IMR-90 (cell line): Measurements from ENCODE around the gene DIP2C. TPM values are rescaled to one million over a fixed set of nuclear protein-coding genes. Genes with fewer than 3 reads are reported as not detected.
A peak's percentile ranks its signal among the peaks of the same experiment; 100 is the strongest.

ENCODE experiments used
- ATAC-seq: fragments of 200-7000 bp; cut with Tn5 transposase; 2 replicates; pipeline ENCODE4 v1.9.1; 2020; ENCODE audit warnings: low read depth, mild to moderate bottlenecking, moderate library complexity
- BruUV-seq: library from RNA; stranded (reverse); fragments of 400-500 nt; replicated peaks from 2 replicates; lab custom pipeline; 2021; lab: Mats Ljungman, UMichigan
- CTCF ChIA-PET: fragments of 300-600 bp; formaldehyde crosslinking; extraction: SDS; loops from one replicate; lab custom pipeline; 2021; ENCODE audit warnings: antibody characterized with exemption; lab: Yijun Ruan, JAX
- POLR2A ChIA-PET: fragments of 300-600 bp; sonication (Branson Sonifier 250); formaldehyde crosslinking; loops from one replicate; lab custom pipeline; 2022; ENCODE audit warnings: antibody characterized with exemption; ENCODE audit not compliant: unreplicated experiment; lab: Charles Lee
- DNase-seq: peaks from one replicate; pipeline ENCODE4 v3.0.0; 2013
- H2AFZ ChIP-seq: replicated peaks from 2 replicates; pipeline ENCODE3; 2013; ENCODE audit warnings: low read length, mild to moderate bottlenecking; ENCODE audit not compliant: poor library complexity
- H2AK5ac ChIP-seq: 2 replicates; pipeline ENCODE4 v1.6.1; 2013; ENCODE audit warnings: low read depth, low read length, inconsistent platforms
- H2AK9ac ChIP-seq: replicated peaks from 2 replicates; pipeline ENCODE3; 2013; ENCODE audit warnings: mild to moderate bottlenecking, low read depth, low read length, moderate library complexity; ENCODE audit not compliant: poor library complexity
- H2BK120ac ChIP-seq: 2 replicates; pipeline ENCODE4 v1.6.1; 2013; ENCODE audit warnings: low read depth, low read length, inconsistent platforms
- H2BK15ac ChIP-seq: 3 replicates; pipeline ENCODE4 v1.6.1; 2013; ENCODE audit warnings: low read depth, low read length, inconsistent platforms
- H2BK20ac ChIP-seq: 2 replicates; pipeline ENCODE4 v1.6.1; 2013; ENCODE audit warnings: low read depth, mild to moderate bottlenecking, inconsistent platforms, low read length, moderate library complexity
- H2BK5ac ChIP-seq: 2 replicates; pipeline ENCODE4 v1.6.1; 2013; ENCODE audit warnings: mild to moderate bottlenecking, low read depth, low read length, inconsistent platforms; ENCODE audit not compliant: poor library complexity, severe bottlenecking
- H3K14ac ChIP-seq: replicated peaks from 2 replicates; pipeline ENCODE4 v1.6.1; 2013; ENCODE audit warnings: low read depth, low read length, inconsistent platforms
- H3K18ac ChIP-seq: 2 replicates; pipeline ENCODE4 v1.6.1; 2013; ENCODE audit warnings: low read depth, low read length, control low read depth
- H3K23ac ChIP-seq: 2 replicates; pipeline ENCODE4 v1.6.1; 2013; ENCODE audit warnings: low read depth, low read length, inconsistent platforms
- H3K27ac ChIP-seq: 2 replicates; pipeline ENCODE4 v1.5.1; 2013; ENCODE audit warnings: mild to moderate bottlenecking, control low read depth, low read length; ENCODE audit not compliant: insufficient read depth
- H3K27me3 ChIP-seq: 2 replicates; pipeline ENCODE4 v1.6.1; 2013; ENCODE audit warnings: low read length; ENCODE audit not compliant: control insufficient read depth, insufficient read depth
- H3K36me3 ChIP-seq: 2 replicates; pipeline ENCODE4 v1.6.1; 2013; ENCODE audit warnings: low read length, mixed read lengths; ENCODE audit not compliant: control insufficient read depth, insufficient read depth
- H3K4ac ChIP-seq: 2 replicates; pipeline ENCODE4 v1.6.1; 2013; ENCODE audit warnings: low read depth, low read length, inconsistent platforms
- H3K4me1 ChIP-seq: 2 replicates; pipeline ENCODE4 v1.6.1; 2013; ENCODE audit warnings: low read length, mixed read lengths; ENCODE audit not compliant: control insufficient read depth, insufficient read depth
- H3K4me2 ChIP-seq: 2 replicates; pipeline ENCODE4 v1.6.1; 2013; ENCODE audit warnings: low read depth, mild to moderate bottlenecking, control low read depth, low read length, moderate library complexity
- H3K4me3 ChIP-seq: 2 replicates; pipeline ENCODE4 v1.5.1; 2013; ENCODE audit warnings: low read depth, mild to moderate bottlenecking, control low read depth, low read length, moderate library complexity; ENCODE audit not compliant: insufficient read depth
- H3K56ac ChIP-seq: 2 replicates; pipeline ENCODE4 v1.6.1; 2013; ENCODE audit warnings: low read length, inconsistent platforms; ENCODE audit not compliant: insufficient read depth; ENCODE audit errors: extremely low read depth
- H3K79me1 ChIP-seq, 2 experiments: 2 replicates each; pipeline ENCODE4 v1.6.1; 2013; ENCODE audit warnings: low read length in 2 of 2, inconsistent platforms in 1 of 2, low read depth in 1 of 2
- H3K9ac ChIP-seq: 2 replicates; pipeline ENCODE4 v1.6.1; 2013; ENCODE audit warnings: low read depth, low read length, control low read depth
- H3K9me1 ChIP-seq: 2 replicates; pipeline ENCODE4 v1.6.1; 2013; ENCODE audit warnings: low read length, inconsistent platforms; ENCODE audit not compliant: insufficient read depth
- H3K9me3 ChIP-seq: 2 replicates; pipeline ENCODE4 v1.6.1; 2013; ENCODE audit warnings: low read length; ENCODE audit not compliant: control insufficient read depth, insufficient read depth
- H4K20me1 ChIP-seq: 2 replicates; pipeline ENCODE4 v1.6.1; 2013; ENCODE audit warnings: low read length, inconsistent platforms; ENCODE audit not compliant: insufficient read depth
- H4K5ac ChIP-seq: 2 replicates; pipeline ENCODE4 v1.6.1; 2013; ENCODE audit warnings: mild to moderate bottlenecking, low read depth, low read length, control low read depth
- H4K8ac ChIP-seq, 2 experiments: 2 replicates each; pipeline ENCODE4 v1.6.1; 2013; ENCODE audit warnings: low read depth in 2 of 2, low read length in 2 of 2, control low read depth in 1 of 2, inconsistent platforms in 1 of 2
- H4K91ac ChIP-seq: 2 replicates; pipeline ENCODE4 v1.6.1; 2013; ENCODE audit warnings: low read depth, low read length, inconsistent platforms; ENCODE audit not compliant: insufficient read depth
- BHLHE40 ChIP-seq: fragments of 150-350 bp; IDR thresholded peaks from 2 replicates; pipeline ENCODE4 v1.6.1; 2016; ENCODE audit warnings: mild to moderate bottlenecking, low read depth, low read length
- CEBPB ChIP-seq: IDR thresholded peaks from 2 replicates; pipeline ENCODE4 v1.6.1; 2012; ENCODE audit warnings: low read depth, low read length, improper control_type of control experiment
- ELK1 ChIP-seq: fragments of 150-350 bp; IDR thresholded peaks from 2 replicates; pipeline ENCODE4 v1.6.1; 2016; ENCODE audit warnings: low read depth, mild to moderate bottlenecking, low read length, moderate library complexity, borderline replicate concordance
- NFE2L2 ChIP-seq: fragments of 150-350 bp; IDR thresholded peaks from 2 replicates; pipeline ENCODE4 v1.6.1; 2016; ENCODE audit warnings: low read depth, mild to moderate bottlenecking, low read length
- RAD21 ChIP-seq: IDR thresholded peaks from 2 replicates; pipeline ENCODE4 v1.6.1; 2012; ENCODE audit warnings: low read length, improper control_type of control experiment
- RCOR1 ChIP-seq: IDR thresholded peaks from 2 replicates; pipeline ENCODE4 v1.6.1; 2012; ENCODE audit warnings: mild to moderate bottlenecking, low read length, improper control_type of control experiment; ENCODE audit not compliant: insufficient replicate concordance
- WGBS, 2 experiments: methylation state at CpG; one replicate each; pipeline versions ENCODE4 v1.1.5 to v1.1.7; 2013; ENCODE audit warnings: missing lambda C conversion rate in 2 of 2; ENCODE audit not compliant: insufficient read length in 1 of 2; ENCODE audit errors: extremely low coverage in 2 of 2; 5-methylcytosine and 5-hydroxymethylcytosine counted together
- dilution Hi-C: fragments of 300-500 bp; cut with HindIII; formaldehyde crosslinking; loops from one replicate; pipeline ENCODE4 v1.14.3; 2018; ENCODE audit warnings: low sequenced_read_pairs; ENCODE audit not compliant: unreplicated experiment
- in situ Hi-C: fragments of 300-500 bp; cut with MboI; formaldehyde crosslinking; loops from 3 replicates; pipeline ENCODE4 v1.14.3; 2019; ENCODE audit warnings: low sequenced_read_pairs, inconsistent platforms, mixed read lengths
- intact Hi-C: fragments of 100-400 bp; cut with micrococcal nuclease; formaldehyde crosslinking; loops from 2 replicates; pipeline ENCODE4 v1.10.0; 2022
- polyA plus RNA-seq, 3 experiments: library from polyadenylated mRNA; depleted of rRNA; stranded (reverse); fragments of >200 nt; gene quantifications; 2 replicates each; pipeline ENCODE4 v1.2.3, GENCODE V29; 2012; ENCODE audit warnings: low replicate concordance in 1 of 3
- total RNA-seq: library from RNA; depleted of rRNA; stranded (reverse); fragments of >200 nt; gene quantifications from 2 replicates; pipeline ENCODE4 v1.2.3, GENCODE V29; 2012

Gene DIP2C
- total and polyA plus RNA-seq, 2 of the 4 experiments (the other 2 are of a cell fraction): 8.6 to 17.3 TPM

GRCh38 chr10:615583-616152, 73.8 kb downstream of the DIP2C start (continued):
- no peak for TF ChIP-seq RCOR1
- 0 out of 2 replicates have a peak, but pooled peaks have one; percentile 9 for TF ChIP-seq NFE2L2

- Histone ChIP-seq H2BK15ac (peak overlapping the region; percentile 26; the same call in 1 of the 3 replicates), H3K27ac (no peak overlapping the region), H3K79me1 (peaks cover 37 to 95% of the 10 kb centered on the region in 2 experiments), H3K4me1 (peaks cover 44% of the 10 kb centered on the region), H3K9me3 (no peaks in the 10 kb centered on the region), H3K18ac (no peak overlapping the region), H3K23ac (no peak overlapping the region), H3K56ac (no peak overlapping the region), H4K8ac (no peak overlapping the region; a peak in 1 of 4 replicates), H4K20me1 (peaks cover 84% of the 10 kb centered on the region), H3K9me1 (peaks cover 53% of the 10 kb centered on the region), H4K91ac (peak overlapping the region; percentile 17; the same call in 1 of the 2 replicates), H4K5ac (no peak overlapping the region), H2AK5ac (peak overlapping the region; percentile 36), H2BK5ac (no peak overlapping the region), H2BK20ac (no peak overlapping the region; the same call in 1 of the 2 replicates), H3K4me2 (peak overlapping the region; percentile 23; the same call in 1 of the 2 replicates), H3K14ac (no peak overlapping the region; the same call in none of the 2 replicates), H3K27me3 (no peaks in the 10 kb centered on the region), H2AFZ (no peak overlapping the region), H2AK9ac (peak overlapping the region; percentile 80), H2BK120ac (no peak overlapping the region), H3K9ac (no peak overlapping the region), H3K4me3 (no peak overlapping the region), H3K36me3 (no peaks in the 10 kb centered on the region), H3K4ac (peak overlapping the region; percentile 7; the same call in 1 of the 2 replicates)
- no peak; the same call in 1 of the 2 replicates for TF ChIP-seq BHLHE40
- TF ChIP-seq CEBPB: no peak
- TF ChIP-seq RAD21: no peak
- TF ChIP-seq ELK1: no peak
- TF ChIP-seq NFE2L2: no peak
- 61% methylated on average over 7 of the region's 23 CpGs; no CpG with 5 or more reads in 1 of the 2 experiments for WGBS, 2 experiments
- in situ Hi-C loops (no loop called here), dilution Hi-C loops (no loop called here), intact Hi-C loops (no loop called here)
- ChIA-PET POLR2A (no interaction called here), CTCF (no interaction called here)
- no peak for ATAC-seq
- no TSS peak for BruUV-seq
- DNase-seq: peak; percentile 26
Measured at GRCh38 chr10:614790-615582, 74.5 kb downstream of the DIP2C start.
